Measurements from ENCODE around the gene ZFPL1. TPM values are rescaled to one million over a fixed set of nuclear protein-coding genes. Genes with fewer than 3 reads are reported as not detected.

ZFPL1 gene
- polyA plus RNA-seq, 1 experiment = 30.9 TPM

DNA sequence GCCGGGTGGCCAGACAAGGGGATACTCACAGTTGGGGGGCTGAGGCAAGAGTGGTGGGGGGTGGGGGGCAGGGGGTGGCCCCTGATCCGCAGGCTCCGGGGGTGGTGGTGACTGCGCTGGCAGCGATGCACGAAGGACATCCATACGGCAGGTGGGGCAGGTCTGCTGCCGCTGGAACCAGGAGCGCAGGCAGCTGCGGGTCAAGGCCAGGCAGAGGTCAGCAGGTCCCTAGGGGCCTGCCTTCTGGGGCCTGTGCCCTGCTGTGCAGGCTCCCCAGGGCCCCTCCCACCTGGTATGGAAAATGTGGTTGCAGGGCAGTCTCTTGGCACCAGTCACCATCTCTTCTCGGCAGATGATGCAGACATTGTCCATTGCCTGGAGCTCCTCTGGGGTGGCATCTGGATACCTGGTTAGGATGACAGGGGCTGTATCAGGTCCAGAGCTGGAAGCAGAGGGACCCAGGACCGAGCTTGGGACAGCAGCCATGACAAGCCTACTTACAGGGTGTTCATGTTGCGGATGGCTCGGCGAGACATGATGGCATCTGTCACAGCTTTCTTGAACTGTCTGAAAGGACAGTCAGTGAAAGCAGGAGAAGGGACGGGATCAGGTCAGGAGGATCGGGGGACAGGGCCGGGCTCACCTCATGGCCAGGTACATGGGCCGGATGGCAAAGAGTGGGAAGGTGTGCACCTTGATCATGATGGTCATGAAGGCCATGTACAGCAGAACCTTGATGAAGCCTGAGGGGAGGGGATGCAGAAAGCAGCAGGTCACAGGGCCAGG is 46.8 kb downstream of the ZFPL1 start:
- H3K4me3 ChIP-seq (ENCODE audit: low read depth, low read length) = no peak overlapping the region
- TF ChIP-seq, protein P1, sequence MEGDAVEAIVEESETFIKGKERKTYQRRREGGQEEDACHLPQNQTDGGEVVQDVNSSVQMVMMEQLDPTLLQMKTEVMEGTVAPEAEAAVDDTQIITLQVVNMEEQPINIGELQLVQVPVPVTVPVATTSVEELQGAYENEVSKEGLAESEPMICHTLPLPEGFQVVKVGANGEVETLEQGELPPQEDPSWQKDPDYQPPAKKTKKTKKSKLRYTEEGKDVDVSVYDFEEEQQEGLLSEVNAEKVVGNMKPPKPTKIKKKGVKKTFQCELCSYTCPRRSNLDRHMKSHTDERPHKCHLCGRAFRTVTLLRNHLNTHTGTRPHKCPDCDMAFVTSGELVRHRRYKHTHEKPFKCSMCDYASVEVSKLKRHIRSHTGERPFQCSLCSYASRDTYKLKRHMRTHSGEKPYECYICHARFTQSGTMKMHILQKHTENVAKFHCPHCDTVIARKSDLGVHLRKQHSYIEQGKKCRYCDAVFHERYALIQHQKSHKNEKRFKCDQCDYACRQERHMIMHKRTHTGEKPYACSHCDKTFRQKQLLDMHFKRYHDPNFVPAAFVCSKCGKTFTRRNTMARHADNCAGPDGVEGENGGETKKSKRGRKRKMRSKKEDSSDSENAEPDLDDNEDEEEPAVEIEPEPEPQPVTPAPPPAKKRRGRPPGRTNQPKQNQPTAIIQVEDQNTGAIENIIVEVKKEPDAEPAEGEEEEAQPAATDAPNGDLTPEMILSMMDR (IDR thresholded peaks at IDR 0.05; ENCODE audit: low read depth, low read length) = no peak
- ChIA-PET POLR2A (interaction anchor here (1.4 kb wide), 1 partner anchor 9 kb away, joined by 4 read pairs; the partner anchor contains the start of genes FAU and MRPL49), CTCF (interaction anchor here (1.4 to 2.1 kb wide), 2 partner anchors 14 to 20 kb away, joined by 3 to 5 read pairs; partner anchors contain the start of gene ZNHIT2)
- H3K9me3 ChIP-seq (ENCODE audit: control insufficient read depth, insufficient read depth, low read length) = no peaks in the 10 kb centered on the region; the same call in 1 of the 2 replicates
- DNase-seq (ENCODE audit: low read depth, low spot score) = no peak
- H3K27ac ChIP-seq (ENCODE audit: low read depth, low read length) = no peak overlapping the region
- H3K27me3 ChIP-seq (ENCODE audit: control insufficient read depth, insufficient read depth, low read length) = no peaks in the 10 kb centered on the region

DNA sequence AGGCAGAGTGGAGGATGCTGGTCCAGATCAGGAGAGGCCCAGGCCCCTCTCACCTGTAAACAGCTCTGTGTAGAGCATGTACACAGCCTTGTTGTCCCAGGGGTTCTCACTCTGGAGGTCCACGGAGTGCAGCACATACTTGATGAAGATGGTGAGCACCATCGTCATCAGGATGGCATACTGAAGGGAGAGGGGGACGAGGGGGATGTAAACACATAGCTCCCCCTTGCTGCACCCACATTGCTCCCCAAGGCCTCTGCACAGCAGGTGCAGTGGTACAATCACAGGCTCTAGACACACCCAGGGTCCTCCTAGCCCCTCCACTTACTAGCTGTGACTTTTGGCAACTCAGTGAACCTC is 47.4 kb downstream of the ZFPL1 start:
- H3K27me3 ChIP-seq (ENCODE audit: control insufficient read depth, insufficient read depth, low read length) = no peaks in the 10 kb centered on the region
- TF ChIP-seq, protein P1 (IDR thresholded peaks at IDR 0.05; ENCODE audit: low read depth, low read length) = no peak
- H3K27ac ChIP-seq (ENCODE audit: low read depth, low read length) = no peak overlapping the region
- CTCF ChIA-PET = interaction anchor here (1.4 to 2.1 kb wide), 2 partner anchors 14 to 21 kb away, joined by 3 to 5 read pairs; partner anchors contain the start of gene ZNHIT2
- no peak for DNase-seq (ENCODE audit: low read depth, low spot score)
- POLR2A ChIA-PET = interaction anchor here (1.4 kb wide), 1 partner anchor 9 kb away, joined by 4 read pairs; the partner anchor contains the start of genes FAU and MRPL49
- H3K4me3 ChIP-seq (ENCODE audit: low read depth, low read length) = no peak overlapping the region
- H3K9me3 ChIP-seq (ENCODE audit: control insufficient read depth, insufficient read depth, low read length) = no peaks in the 10 kb centered on the region; the same call in 1 of the 2 replicates

DNA sequence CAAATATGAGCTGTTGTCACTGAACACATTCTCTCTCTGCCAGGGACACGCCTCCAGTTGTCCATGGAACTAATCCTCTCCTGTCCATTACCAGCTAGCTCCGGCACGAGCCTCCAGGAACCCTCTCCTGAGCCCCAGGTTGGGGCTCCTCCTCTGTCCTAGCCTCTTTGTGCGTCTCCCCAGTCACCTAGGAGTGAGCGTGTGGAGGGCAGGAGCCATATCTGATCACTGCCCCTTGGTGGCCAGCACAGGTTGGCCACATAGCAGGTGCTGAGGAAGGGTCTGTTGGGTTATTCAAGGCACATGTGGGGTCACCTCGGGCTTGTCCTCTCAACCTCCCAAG is 47.8 kb downstream of the ZFPL1 start:
- POLR2A ChIA-PET = no interaction called here
- CTCF ChIA-PET = interaction anchor here (1.4 kb wide), 1 partner anchor 21 kb away, joined by 3 read pairs; no protein-coding TSS in a partner anchor
- TF ChIP-seq, protein P1 (IDR thresholded peaks at IDR 0.05; ENCODE audit: low read depth, low read length) = no peak

DNA sequence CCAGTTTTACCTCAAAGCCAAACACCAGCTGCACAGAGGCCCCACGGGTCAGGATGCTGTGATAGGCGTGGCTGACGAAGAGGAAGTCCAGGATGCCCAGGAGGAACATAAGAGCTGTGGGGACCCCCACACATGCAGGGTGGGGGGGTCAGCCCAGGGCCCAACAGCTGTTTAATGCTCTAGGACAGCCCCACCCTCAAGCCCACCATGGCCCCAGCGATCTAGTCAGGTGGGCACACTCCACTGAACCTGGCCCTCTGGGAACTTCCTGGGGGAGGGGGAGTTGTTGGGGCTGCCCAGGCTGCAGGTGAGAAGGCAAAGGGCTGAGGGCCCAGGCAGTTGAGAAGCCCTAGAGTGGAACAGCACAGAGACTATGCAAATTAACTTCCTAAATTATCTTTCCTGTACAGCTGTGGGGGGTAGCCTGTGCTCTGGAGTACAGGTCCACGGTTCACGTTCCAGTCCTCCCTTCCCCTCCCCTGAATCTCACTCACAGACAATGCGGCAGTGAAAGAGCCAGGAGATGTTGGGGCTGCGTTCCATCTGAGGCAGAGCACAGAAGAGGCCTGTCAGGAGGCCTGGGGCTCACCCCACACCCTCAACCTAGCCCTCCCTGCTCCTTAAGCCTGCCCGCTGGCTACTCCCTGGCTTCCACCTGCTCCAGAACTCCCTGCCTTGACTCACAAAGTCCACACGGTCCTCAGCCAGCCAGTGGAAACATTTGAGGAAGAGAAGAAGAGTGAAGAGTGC is 48.4 kb downstream of the ZFPL1 start:
- POLR2A ChIA-PET = no interaction called here

More for the DNA sequence above, 47.8 kb downstream of the ZFPL1 start:
- H3K4me3 ChIP-seq (ENCODE audit: low read depth, low read length) = no peak overlapping the region
- DNase-seq (ENCODE audit: low read depth, low spot score) = no peak
- no peaks in the 10 kb centered on the region; the same call in 1 of the 2 replicates for H3K9me3 ChIP-seq (ENCODE audit: control insufficient read depth, insufficient read depth, low read length)
- H3K27ac ChIP-seq (ENCODE audit: low read depth, low read length) = no peak overlapping the region
- H3K27me3 ChIP-seq (ENCODE audit: control insufficient read depth, insufficient read depth, low read length) = no peaks in the 10 kb centered on the region

More for the DNA sequence above, 48.4 kb downstream of the ZFPL1 start:
- no peaks in the 10 kb centered on the region; the same call in 1 of the 2 replicates for H3K9me3 ChIP-seq (ENCODE audit: control insufficient read depth, insufficient read depth, low read length)
- H3K27me3 ChIP-seq (ENCODE audit: control insufficient read depth, insufficient read depth, low read length) = no peaks in the 10 kb centered on the region
- H3K27ac ChIP-seq (ENCODE audit: low read depth, low read length) = no peak overlapping the region
- H3K4me3 ChIP-seq (ENCODE audit: low read depth, low read length) = peak overlapping the region; percentile 95
- DNase-seq (ENCODE audit: low read depth, low spot score) = no peak
- CTCF ChIA-PET = interaction anchor here (1.4 kb wide), 1 partner anchor 22 kb away, joined by 3 read pairs; no protein-coding TSS in a partner anchor
- TF ChIP-seq, protein P1 (IDR thresholded peaks at IDR 0.05; ENCODE audit: low read depth, low read length) = no peak

Measured in AG04450 (cell line).